Stomach (tissue), 9 donors: ENCODE results near the gene USP14. TPM values are rescaled to one million over a fixed set of nuclear protein-coding genes. Genes with fewer than 3 reads are reported as not detected.
"Not testable (repeated sequence)": the region's sequence is repeated elsewhere in the genome, so short reads cannot be mapped to it uniquely, and the experiment has no call there.

Experiments
- DNase-seq, 2 donors: peaks; one replicate each; pipeline versions ENCODE4 v3.0.0 to v3.0.0-alpha.2; 2013 to 2019
- H3K27ac ChIP-seq, 5 donors: fragments of 200-600 bp in 4 of 5; sonication (generic) in 4 of 5; one replicate each; pipeline ENCODE4 v1.5.1; 2013 to 2019; ENCODE audit warnings: mild to moderate bottlenecking in 1 of 5, moderate library complexity in 1 of 5
- H3K27me3 ChIP-seq, 3 donors: fragments of 200-600 bp; sonication (generic); one replicate each; pipeline ENCODE4 v1.5.1; 2017 to 2019; ENCODE audit warnings: mixed run types in 1 of 3
- H3K36me3 ChIP-seq, 4 donors: fragments of 200-600 bp; sonication (generic); 1 replicate in 3 of 4; 2 replicates in 1 of 4; pipeline ENCODE4 v1.5.1; 2016 to 2019
- H3K4me1 ChIP-seq, 4 donors: fragments of 200-600 bp; sonication (generic); one replicate each; pipeline ENCODE4 v1.5.1; 2016 to 2019
- H3K4me3 ChIP-seq, 4 donors: fragments of 200-600 bp; sonication (generic) in 3 of 4; one replicate each; pipeline ENCODE4 v1.5.1; 2016 to 2019; ENCODE audit warnings: mild to moderate bottlenecking in 1 of 4
- H3K9me3 ChIP-seq, 4 donors: fragments of 200-600 bp; sonication (generic); one replicate each; pipeline ENCODE4 v1.5.1; 2016 to 2019
- EP300 ChIP-seq: sonication (generic); formaldehyde crosslinking; IDR thresholded peaks from one replicate; pipeline ENCODE4 v1.6.1; 2017; ENCODE audit warnings: antibody characterized with exemption
- POLR2A ChIP-seq, 4 donors: fragments of 450-650 bp; IDR thresholded peaks; one replicate each; pipeline ENCODE4 v1.6.1; 2016; ENCODE audit warnings: antibody characterized with exemption in 4 of 4, control low read depth in 2 of 4, mild to moderate bottlenecking in 1 of 4, moderate library complexity in 1 of 4
- POLR2AphosphoS5 ChIP-seq, 3 donors: sonication (generic); formaldehyde crosslinking; IDR thresholded peaks; one replicate each; pipeline ENCODE4 v1.6.1; 2016; ENCODE audit warnings: antibody characterized with exemption in 3 of 3
- WGBS, 5 donors: extraction: QIAGEN DNeasy Blood & Tissue Kit in 3 of 5; methylation state at CpG; one replicate each; pipeline versions ENCODE4 v1.1.5 to v1.1.7; 2013 to 2018; 5-methylcytosine and 5-hydroxymethylcytosine counted together
- intact Hi-C: fragments of 100-400 bp; cut with DNase I; formaldehyde crosslinking; loops from one replicate; pipeline ENCODE4 v1.15.1; 2023; ENCODE audit warnings: low total_unique reads
- polyA plus RNA-seq, 3 donors: library from polyadenylated mRNA; stranded (reverse); fragments of 200-250 nt; gene quantifications; one replicate each; pipeline ENCODE4 v1.2.3, GENCODE V29; 2013
- total RNA-seq, 5 donors: library from RNA; depleted of rRNA; stranded (reverse); fragments of >200 nt; gene quantifications; one replicate each; pipeline versions ENCODE4 v1.1.0 to v1.2.3, GENCODE V29; 2014 to 2016
- TF ChIP-seq, protein P1 (sequence below), 7 experiments: fragments of 450-650 bp in 4 of 7; fragments of 200-600 bp in 3 of 7; sonication (generic) in 3 of 7; IDR thresholded peaks; one replicate each; pipeline ENCODE4 v1.5.1; 2016 to 2019; ENCODE audit warnings: antibody characterized with exemption in 7 of 7, control low read depth in 2 of 7, mild to moderate bottlenecking in 1 of 7
- donor health status: healthy with polysubstance abuse.
- donor health status: Bipolar disorder and iron deficiency.
- donor health status: healthy.

USP14 gene
- total and polyA plus RNA-seq, 8 donors, result 10.4 to 59.3 (median 16.2) TPM

DNA sequence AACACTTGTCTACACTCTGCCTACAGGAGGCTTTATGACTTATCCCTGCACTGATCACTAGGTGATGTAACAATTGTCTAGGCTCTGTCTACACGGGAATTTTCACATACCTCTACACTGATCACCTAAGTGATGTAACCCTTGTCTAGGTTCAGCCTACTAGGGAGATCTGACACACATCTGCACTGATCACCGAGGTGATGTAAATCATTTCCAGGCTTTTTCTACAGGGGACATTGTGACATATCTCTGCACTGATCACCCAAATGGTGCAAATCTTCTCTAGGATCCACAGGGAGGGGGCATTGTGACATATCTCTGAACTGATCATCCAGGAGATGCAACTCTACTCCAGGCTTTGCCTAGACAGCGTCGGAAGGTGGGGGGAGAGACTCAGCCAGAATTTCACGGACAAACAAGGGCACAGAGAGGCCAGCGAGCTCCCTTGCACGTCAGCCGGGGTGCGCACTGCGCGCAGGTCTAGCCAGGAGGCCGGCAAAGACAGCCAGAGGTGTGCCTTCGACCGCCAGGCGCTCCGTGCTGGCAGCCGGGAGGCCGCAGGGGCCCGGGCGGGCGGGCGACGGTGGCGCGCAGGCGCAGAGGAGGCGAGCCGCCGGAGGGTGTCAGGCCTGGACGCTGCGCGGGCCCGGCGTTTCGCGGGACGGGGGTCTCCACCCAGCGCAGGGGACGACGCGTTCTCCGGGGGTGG, 46.9 kb upstream of the USP14 start:
- WGBS, 5 donors, result 12 to 20% (median 18%) methylated on average over 34 to 42 of the region's 42 CpGs
- intact Hi-C loops, result no loop called here
- no peak for TF ChIP-seq EP300
- TF ChIP-seq, protein P1, sequence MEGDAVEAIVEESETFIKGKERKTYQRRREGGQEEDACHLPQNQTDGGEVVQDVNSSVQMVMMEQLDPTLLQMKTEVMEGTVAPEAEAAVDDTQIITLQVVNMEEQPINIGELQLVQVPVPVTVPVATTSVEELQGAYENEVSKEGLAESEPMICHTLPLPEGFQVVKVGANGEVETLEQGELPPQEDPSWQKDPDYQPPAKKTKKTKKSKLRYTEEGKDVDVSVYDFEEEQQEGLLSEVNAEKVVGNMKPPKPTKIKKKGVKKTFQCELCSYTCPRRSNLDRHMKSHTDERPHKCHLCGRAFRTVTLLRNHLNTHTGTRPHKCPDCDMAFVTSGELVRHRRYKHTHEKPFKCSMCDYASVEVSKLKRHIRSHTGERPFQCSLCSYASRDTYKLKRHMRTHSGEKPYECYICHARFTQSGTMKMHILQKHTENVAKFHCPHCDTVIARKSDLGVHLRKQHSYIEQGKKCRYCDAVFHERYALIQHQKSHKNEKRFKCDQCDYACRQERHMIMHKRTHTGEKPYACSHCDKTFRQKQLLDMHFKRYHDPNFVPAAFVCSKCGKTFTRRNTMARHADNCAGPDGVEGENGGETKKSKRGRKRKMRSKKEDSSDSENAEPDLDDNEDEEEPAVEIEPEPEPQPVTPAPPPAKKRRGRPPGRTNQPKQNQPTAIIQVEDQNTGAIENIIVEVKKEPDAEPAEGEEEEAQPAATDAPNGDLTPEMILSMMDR (IDR thresholded peaks at IDR 0.05), result no peak
- TF ChIP-seq POLR2A (IDR thresholded peaks at IDR 0.05), result no peak
- no peak for TF ChIP-seq POLR2AphosphoS5 (IDR thresholded peaks at IDR 0.05)
- no peaks in the 10 kb centered on the region for H3K27me3 ChIP-seq
- peaks cover 0 to 6% (median 5%) of the 10 kb centered on the region in 4 donors for H3K4me1 ChIP-seq
- H3K36me3 ChIP-seq, result no peaks in the 10 kb centered on the region
- peak; percentile 75 to 93 for DNase-seq
- H3K27ac ChIP-seq, result peak overlapping the region; percentile 38 to 87 (median 74)
- peak overlapping the region; percentile 38 to 45 (median 41) for H3K4me3 ChIP-seq
- H3K9me3 ChIP-seq, result peaks cover 0 to 6% (median 2%) of the 10 kb centered on the region in 4 donors

DNA sequence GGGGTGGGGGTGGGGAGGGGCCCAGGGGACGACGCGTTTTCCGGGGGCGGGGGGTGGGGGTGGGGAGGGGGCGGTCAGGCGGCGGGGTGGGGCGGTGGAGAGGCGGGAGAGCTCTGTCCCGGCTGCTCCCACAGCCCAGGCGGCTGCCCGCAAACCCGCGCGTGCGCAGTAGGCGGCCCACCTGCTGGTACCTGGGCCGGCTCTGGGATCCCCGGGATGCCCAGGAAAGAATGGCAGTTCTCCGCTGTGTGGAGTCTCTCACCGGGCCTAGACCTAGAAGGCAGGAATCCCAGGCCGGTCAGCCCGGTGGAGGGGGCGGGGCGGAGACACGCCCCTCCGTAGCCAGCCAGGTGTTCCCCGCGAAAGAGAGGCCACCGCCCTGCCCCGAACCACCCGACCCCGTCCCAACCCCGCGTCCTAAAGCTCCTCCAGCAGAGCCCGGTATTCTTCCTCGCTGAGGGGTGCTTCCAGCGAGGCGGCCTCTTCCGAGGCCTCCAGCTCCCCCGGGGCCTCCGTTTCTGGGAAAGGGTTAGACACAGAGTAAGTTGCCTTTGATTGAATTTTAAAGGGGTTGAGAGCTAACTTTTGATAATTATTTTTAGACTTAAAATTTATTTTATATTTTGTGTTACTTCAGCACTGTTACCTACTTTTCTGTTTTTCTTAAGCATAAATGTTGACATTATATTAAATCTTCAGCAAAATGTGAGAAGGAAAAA, 46.2 kb upstream of the USP14 start:
- intact Hi-C loops, H3K4me1 ChIP-seq, H3K9me3 ChIP-seq, H3K27me3 ChIP-seq, H3K36me3 ChIP-seq: not testable (repeated sequence)
- H3K4me3 ChIP-seq, result peak overlapping the region; percentile 38 to 45 (median 41)
- 30 to 46% (median 37%) methylated on average over 21 to 42 of the region's 43 CpGs for WGBS, 5 donors
- peak in 1 of 2 donors; percentile 52 for DNase-seq
- H3K27ac ChIP-seq, result peak overlapping the region; percentile 38 to 87 (median 74)

DNA sequence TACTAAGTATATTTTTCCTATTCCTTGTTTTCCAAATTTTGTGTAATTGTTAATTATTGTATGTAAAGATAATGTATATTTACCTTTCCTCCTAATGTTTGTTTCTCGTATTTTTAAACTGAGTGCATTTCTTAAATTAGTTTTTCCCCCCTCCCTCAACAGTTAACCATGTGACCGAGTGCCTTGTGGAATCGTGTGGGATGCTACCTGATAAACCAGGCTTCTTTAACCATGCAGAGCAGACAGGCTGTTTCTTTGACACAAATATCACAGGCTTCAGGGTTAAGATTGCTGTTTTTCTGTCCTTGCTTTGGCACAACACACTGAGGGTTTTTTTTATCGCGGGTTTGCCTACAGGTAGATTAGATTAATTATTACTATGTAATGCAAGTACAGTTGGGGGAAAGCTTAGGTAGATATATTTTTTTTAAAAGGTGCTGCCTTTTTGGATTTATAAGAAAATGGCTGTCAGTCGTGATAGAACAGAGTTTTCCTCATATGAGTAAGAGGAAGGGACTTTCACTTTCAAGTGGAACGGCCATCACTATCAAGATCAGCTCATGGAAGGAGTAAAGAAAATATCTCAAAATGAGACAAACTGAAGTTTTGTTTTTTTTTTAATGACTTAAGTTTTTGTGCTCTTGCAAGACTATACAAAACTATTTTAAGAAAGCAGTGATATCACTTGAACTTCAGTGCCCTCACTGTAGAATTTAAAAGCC, 37.7 kb upstream of the USP14 start:
- intact Hi-C loops, H3K9me3 ChIP-seq, H3K4me1 ChIP-seq, H3K4me3 ChIP-seq, H3K36me3 ChIP-seq, H3K27ac ChIP-seq, H3K27me3 ChIP-seq, DNase-seq: not testable (repeated sequence)
- WGBS, 5 donors, result 50 to 66% (median 57%) methylated on average over 7 of the region's 7 CpGs

DNA sequence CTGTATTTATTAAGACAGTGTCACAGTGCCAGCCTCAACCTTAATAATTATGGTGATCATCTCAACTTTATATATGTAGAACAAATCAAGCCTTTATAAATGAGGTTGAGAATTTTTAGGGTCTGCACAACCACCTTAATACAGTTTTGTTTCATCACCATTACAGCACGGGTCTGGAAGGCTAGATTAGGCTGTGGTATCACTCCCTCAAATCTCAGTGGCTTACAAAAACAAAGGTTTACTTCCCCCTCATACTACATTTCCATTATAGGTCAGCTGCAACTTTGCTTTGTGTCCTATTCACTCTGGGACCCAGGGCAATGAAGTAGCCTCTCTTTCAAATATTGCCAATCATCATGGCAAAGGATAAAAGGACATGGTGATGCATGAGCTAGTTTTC, 23.3 kb upstream of the USP14 start:
- intact Hi-C loops, result no loop called here
- peaks cover 0 to 5% (median 3%) of the 10 kb centered on the region in 4 donors for H3K9me3 ChIP-seq
- H3K27me3 ChIP-seq, result no peaks in the 10 kb centered on the region
- H3K4me3 ChIP-seq, result no peak overlapping the region
- DNase-seq, result no peak
- no peak overlapping the region for H3K27ac ChIP-seq
- no peaks in the 10 kb centered on the region for H3K4me1 ChIP-seq
- TF ChIP-seq, protein P1 (IDR thresholded peaks at IDR 0.05), result no peak
- 24 to 37% (median 31%) methylated on average over 1 of the region's 1 CpG for WGBS, 5 donors
- no peaks in the 10 kb centered on the region for H3K36me3 ChIP-seq

DNA sequence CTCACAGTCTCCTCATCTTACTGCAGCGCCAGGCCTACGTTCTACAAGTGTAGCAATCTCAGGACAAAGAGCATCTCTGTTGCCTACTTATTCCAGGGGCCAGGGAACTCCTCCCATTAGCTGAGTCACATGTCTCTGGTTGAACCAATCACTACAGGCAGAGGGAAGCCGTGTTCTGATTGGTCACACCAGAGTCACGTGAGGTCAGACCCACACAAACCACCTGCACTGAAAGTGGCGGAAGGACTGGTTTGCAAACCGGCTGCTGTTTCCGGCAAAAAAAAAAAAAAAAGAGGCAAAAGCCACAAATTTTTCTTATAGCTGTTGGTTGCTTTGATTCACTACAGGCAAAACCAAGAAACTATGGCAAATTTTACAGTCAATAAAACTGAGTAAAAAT, 21.9 kb upstream of the USP14 start:
- no peak overlapping the region for H3K4me3 ChIP-seq
- no peaks in the 10 kb centered on the region for H3K27me3 ChIP-seq
- no peak for DNase-seq
- H3K36me3 ChIP-seq, result no peaks in the 10 kb centered on the region
- no peak overlapping the region for H3K27ac ChIP-seq
- H3K4me1 ChIP-seq, result no peaks in the 10 kb centered on the region
- intact Hi-C loops, result no loop called here
- no peaks in the 10 kb centered on the region for H3K9me3 ChIP-seq
- 61 to 85% (median 76%) methylated on average over 7 of the region's 7 CpGs for WGBS, 5 donors
- TF ChIP-seq, protein P1 (IDR thresholded peaks at IDR 0.05), result no peak
- TF ChIP-seq EP300, result no peak
- no peak for TF ChIP-seq POLR2AphosphoS5 (IDR thresholded peaks at IDR 0.05)
- TF ChIP-seq POLR2A (IDR thresholded peaks at IDR 0.05), result no peak
